GM18907 (cell line): ENCODE data around the gene PRAC1.
"Not testable (repeated sequence)": the region's sequence is repeated elsewhere in the genome, so short reads cannot be mapped to it uniquely, and the experiment has no call there.

Experiments
- ATAC-seq: cut with Tn5 transposase; IDR thresholded peaks from one replicate; pipeline ENCODE4 v1.9.1; 2021; ENCODE audit warnings: mild to moderate bottlenecking, moderate library complexity; ENCODE audit not compliant: unreplicated experiment

The PRAC1 gene

DNA sequence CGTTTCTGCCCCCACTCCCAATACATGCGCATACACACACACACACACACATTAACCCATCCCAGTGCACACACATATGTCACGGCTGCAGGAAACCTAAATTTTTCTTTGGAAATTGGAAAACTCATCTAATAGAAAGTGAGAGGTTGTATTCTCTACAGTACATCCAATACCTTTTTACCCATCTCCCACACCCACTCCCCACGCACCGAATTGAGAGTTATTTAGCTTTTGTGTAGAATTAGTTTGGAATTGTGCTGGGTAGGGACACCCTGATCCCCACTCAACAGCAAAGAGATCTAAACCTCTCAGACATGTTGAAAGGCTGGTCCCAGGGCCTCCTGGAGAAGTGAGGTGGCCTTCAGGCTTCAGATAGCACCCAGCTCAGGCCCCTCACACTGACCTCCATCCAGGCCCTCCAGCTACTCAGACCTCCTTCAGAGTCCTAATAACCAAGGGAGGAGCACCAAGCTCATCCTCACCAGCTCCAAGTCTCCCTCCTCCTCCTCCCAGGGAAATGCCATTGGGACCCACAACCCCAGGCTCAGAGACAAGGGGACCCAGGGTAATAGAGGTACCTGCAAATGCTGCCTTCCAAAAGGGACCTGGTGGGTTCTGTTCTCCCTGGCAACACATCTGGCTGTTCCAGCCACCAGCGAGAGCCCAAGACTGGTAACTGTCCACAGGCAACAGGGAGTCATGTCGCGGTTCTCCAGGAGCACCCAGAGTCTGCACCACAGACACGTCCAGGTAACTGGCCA is 5.3 kb upstream of the PRAC1 start:
- no peak for ATAC-seq

DNA sequence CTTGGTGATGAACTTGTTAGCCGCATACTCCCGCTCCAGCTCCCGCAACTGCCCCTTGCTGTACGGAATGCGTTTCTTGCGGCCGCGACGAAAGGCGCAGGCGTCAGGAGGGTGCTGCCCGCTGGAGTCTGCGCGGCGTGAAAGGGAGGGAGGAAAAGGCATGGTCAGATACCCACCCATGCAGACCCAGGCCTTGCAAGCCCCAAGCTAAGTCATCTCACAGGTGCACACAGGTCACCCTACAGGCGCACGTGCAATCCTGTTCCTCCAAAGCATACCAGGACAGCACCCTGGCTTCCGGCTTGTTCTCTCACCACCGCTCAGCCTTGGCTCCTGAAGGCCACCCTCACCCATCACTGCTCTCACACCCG is 4.6 kb upstream of the PRAC1 start:
- ATAC-seq, result no peak

- no peak for ATAC-seq
Measured at GRCh38 chr17:48726114-48726915, 4.0 kb upstream of the PRAC1 start.

GRCh38 chr17:48725288-48726064 is 3.2 kb upstream of the PRAC1 start:
- no peak for ATAC-seq

DNA sequence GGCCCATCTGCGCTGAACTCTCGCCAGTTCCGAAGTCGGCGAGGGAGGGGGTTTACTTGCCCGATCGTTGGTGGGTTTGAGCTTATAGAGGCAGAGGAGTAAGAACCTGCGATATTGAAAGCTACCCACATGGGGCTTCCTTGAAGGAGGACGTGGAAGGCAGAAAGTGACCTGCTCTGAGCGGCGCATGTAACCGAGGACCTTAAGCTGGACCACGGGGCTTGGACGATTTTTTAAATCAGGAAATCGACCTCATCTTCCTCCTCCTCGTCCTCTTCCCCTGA is 2.6 kb upstream of the PRAC1 start:
- ATAC-seq, result no peak

GRCh38 chr17:48724251-48725003 is 2.1 kb upstream of the PRAC1 start:
- ATAC-seq, result no peak

GRCh38 chr17:48723423-48724250 is 1.3 kb upstream of the PRAC1 start:
- ATAC-seq, result no peak

GRCh38 chr17:48722915-48723422 is 651 bp upstream of the PRAC1 start, which contains the start of gene PRAC2:
PRAC2 (plus strand) TSS chr17:48723185; CDS start chr17:48724411, 1,226 bp downstream.
- no peak for ATAC-seq

DNA sequence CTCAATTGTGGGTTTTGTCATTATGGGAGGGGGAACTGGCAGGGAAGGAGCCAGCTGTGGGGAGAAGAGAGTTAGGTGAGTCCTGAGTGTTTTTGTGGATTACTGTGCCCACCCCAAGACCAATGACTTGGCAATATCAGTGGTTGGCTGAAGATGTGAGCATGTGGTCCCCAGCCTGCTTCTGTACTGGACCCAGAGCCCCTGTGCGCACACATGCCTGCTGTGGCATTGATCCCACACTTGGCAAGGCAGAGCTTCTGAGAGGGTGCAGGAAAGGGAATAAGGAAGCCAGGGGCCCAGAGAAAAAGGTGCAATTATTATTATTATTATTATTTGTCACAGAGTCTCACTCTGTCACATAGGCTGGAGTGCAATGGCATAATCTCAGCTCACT is 1.3 kb downstream of the PRAC1 start:
- ATAC-seq, result no peak

DNA sequence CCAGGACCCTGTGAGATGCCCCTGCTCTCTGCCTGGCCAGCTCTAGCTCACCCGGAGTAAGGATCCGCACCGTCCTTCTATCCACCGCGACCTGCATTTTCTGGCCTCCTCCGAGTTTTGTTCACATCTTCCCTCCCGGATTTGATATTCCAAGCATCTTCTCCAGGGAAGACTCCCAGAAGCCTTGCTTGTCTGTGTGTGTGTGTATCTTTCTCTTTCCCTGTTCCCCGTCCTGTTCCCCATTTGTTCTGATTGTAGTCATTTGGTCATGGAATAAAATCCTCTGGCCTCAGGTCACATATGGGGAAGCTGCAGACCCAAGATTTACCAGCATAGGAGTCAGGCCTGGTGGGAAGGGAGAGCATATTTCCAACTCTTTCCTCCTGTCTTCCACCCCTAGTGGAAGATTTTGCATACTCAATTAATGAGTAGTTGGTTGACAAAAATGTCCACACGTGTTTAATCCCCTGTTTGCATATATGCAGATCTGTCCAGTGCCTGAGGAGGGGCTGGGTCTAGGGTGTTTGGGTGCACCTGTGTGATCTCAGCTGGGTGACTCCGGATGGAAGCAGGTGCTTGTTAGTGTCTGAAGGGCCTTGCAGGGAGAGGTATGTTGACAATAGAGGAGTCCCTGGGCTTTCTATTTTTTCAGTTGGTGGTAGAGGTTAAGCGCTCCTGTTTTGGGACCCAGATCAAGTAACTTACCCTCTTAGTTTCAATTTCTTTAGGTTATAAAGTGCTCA is 1.9 kb downstream of the PRAC1 start:
- ATAC-seq, result no peak

GRCh38 chr17:48719642-48720265 is 2.6 kb downstream of the PRAC1 start:
- ATAC-seq, result no peak

DNA sequence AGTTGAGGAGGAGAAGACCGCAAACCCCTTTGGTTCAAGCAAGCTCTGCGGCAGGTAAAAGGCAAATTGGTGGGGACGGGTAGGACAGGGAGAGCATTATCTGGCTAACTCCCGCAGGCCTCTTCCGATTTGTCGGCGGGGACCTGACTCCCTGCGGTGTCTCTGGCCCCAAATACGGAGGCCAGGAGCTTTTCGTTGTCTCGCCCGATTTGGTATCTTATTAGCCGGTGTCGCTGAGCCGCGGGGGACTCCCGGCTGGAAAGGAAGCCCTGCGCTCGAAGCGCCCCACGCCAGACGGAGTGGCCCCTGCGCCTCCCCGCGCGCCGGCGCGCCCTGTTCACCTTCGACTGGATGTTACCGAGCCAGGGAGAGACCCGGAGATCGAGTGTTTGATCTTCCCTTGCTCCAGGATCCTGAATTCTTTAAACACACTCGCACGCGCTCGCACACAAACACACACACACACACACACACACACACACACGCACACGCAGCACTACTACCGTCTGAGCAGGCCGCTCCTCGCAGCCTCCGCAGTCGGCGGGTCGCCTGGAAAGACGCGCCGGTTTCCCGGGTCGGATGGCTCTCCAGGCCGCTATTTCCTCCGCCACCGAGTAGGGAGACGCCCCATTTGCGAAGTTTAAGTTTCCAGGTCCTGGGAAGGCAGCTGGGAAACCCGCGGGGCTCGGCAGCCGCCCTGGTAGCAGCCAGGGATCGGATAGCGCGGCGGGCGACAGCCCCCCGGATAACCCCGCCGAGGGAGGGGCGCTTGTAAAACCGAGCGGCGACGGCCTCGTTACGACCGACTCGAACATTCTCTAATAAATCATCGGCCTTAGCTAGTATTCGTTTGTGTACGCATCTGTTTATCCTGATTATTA is 3.3 kb downstream of the PRAC1 start:
- no peak for ATAC-seq

DNA sequence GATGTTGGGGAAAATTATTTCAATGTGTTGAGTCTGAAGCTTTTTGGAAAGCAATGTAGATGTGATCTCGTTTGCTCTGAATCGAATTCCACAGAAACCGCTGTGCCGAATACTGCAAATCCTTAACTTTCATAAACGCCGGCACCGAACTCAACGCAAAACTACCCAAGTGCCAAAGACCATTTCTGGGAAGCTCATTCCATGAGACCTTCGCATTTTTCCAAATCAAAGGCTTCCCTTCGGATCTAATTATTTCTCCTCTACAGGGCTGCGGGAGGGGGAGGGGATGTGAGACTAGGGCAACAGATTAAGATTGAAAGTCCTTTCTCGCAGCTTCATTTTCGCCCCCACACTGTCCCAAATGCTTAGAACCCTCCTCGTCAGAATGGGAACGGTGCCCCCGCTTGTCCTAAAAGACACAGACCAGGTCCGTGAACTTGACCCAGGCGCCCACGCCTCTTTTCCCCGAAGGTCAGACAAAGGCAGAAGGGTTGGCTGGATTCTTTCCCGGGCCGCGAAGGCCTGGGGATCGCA is 4.0 kb downstream of the PRAC1 start:
- no peak for ATAC-seq

DNA sequence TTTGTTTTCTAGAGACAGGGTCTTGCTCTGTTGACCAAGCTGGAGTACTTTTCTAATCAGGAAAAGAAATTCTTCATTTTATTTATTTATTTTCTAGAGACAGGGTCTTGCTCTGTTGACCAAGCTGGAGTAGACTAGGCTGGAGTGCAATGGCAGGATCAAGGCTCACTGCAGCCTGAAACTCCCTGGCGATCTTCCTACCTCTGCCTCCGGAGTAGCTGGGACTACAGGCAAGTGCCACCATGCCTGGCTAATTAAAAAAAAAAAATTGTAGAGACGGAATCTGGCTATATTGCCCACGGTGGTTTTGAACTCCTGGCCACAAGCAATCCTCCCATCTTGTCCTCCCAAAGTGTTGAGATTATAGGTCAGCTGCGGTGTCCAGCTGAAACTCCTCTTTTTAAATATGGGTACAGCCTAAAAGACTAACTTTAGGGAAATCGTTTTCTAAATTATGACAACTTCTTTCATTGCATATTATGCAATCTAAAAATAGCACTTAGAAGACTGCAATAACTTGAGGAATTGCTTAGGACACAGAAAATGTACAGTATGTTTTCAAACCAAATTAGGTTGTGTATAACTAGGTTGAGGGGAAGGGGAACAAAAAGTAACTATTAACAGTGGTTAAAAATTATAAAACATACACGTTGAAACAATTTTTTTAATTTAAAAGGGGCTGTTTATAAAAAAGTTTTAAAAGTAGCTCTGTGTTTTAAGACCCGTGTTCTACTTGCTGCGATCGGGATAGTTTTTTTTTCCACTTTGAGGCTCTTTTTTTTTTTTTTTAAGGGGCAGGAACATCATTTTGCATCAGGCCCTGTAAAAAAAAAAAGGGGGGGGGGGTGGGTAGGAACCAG is 4.7 kb downstream of the PRAC1 start:
- ATAC-seq, result no peak

DNA sequence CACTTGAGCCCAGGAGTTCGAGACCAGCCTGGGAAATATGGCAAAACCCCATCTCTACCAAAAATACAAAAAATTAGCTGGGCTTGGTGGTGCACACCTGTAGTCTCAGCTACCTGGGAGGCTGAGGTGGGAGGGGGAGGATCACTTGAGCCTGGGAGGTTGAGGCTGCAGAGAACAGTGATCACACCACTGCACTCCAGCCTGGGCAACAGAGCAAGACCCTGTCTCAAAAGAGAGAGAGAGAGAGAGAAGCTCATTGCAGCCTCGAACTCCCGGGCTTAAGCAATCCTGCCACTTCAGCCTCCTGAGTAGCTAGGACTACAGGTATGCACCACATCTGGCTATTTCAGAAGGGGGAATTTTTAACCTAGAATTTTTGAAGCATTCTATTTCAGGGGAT is 5.8 kb downstream of the PRAC1 start:
- not testable (repeated sequence) for ATAC-seq

GRCh38 chr17:48715496-48716399 is 6.6 kb downstream of the PRAC1 start:
- no peak for ATAC-seq
